ENCODE results near the gene EPB41L5. TPM values are rescaled to one million over a fixed set of nuclear protein-coding genes. Genes with fewer than 3 reads are reported as not detected.
"Not testable (repeated sequence)": the region's sequence is repeated elsewhere in the genome, so short reads cannot be mapped to it uniquely, and the experiment has no call there.

EPB41L5 gene
- total RNA-seq, 1 donor from 2014 or later, result 78.0 TPM

DNA sequence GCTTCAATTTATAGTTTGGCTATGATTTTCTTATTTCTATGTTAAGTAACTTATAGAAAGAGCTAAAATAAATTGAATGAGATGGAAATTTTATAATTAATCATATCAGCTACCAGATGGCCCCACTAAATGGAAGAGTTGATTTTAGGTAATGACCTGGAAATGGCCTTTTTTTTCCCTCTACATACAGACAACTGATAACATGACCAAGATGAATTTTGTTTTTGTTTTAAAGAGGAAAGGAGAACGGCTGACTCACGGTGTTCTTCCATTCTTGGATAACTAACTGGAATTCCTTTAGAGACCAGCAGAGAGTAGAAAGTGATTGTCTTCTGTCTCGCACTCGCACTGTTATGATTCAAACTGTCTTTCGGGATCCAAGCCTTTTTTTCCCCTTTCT, 119.3 kb downstream of the EPB41L5 start:
- no peak overlapping the region for H3K4me3 Mint-ChIP-seq (ENCODE audit: unreplicated experiment)
- no peaks in the 10 kb centered on the region for H3K27me3 Mint-ChIP-seq (ENCODE audit: unreplicated experiment)
- no peak overlapping the region for H3K27ac Mint-ChIP-seq (ENCODE audit: unreplicated experiment)
- no peaks in the 10 kb centered on the region for H3K9me3 Mint-ChIP-seq (ENCODE audit: unreplicated experiment)
- peaks cover 10% of the 10 kb centered on the region for H3K4me1 Mint-ChIP-seq (ENCODE audit: unreplicated experiment)
- DNase-seq (ENCODE audit: low spot score), result no peak
- TF ChIP-seq, protein P1, sequence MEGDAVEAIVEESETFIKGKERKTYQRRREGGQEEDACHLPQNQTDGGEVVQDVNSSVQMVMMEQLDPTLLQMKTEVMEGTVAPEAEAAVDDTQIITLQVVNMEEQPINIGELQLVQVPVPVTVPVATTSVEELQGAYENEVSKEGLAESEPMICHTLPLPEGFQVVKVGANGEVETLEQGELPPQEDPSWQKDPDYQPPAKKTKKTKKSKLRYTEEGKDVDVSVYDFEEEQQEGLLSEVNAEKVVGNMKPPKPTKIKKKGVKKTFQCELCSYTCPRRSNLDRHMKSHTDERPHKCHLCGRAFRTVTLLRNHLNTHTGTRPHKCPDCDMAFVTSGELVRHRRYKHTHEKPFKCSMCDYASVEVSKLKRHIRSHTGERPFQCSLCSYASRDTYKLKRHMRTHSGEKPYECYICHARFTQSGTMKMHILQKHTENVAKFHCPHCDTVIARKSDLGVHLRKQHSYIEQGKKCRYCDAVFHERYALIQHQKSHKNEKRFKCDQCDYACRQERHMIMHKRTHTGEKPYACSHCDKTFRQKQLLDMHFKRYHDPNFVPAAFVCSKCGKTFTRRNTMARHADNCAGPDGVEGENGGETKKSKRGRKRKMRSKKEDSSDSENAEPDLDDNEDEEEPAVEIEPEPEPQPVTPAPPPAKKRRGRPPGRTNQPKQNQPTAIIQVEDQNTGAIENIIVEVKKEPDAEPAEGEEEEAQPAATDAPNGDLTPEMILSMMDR (IDR thresholded peaks at IDR 0.05; ENCODE audit: unreplicated experiment), result no peak
- H3K36me3 Mint-ChIP-seq (ENCODE audit: low read depth, unreplicated experiment), result peaks cover 37% of the 10 kb centered on the region

DNA sequence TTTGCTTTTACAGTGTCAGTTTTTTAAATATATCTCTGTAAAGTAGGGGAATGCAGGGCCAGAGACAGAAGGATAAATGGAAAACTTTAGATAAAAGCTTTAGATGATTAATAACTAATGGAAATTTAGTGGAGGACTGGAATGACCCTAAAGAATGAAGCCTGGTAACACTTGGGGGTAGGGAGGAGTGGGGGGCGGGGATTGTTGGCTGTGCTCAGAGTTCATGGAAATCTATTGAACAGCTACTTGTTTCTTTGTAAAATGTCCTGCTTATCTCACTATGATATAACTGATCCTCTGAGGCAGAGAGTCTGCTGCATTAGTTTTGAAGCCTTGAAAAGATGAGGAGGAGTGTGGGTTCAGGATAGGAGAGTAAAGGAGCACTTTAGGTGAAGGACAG, 119.8 kb downstream of the EPB41L5 start:
- Mint-ChIP-seq H3K27me3 (ENCODE audit: unreplicated experiment) (no peaks in the 10 kb centered on the region), H3K27ac (ENCODE audit: unreplicated experiment) (no peak overlapping the region), H3K4me3 (ENCODE audit: unreplicated experiment) (no peak overlapping the region), H3K36me3 (ENCODE audit: low read depth, unreplicated experiment) (peaks cover 37% of the 10 kb centered on the region), H3K4me1 (ENCODE audit: unreplicated experiment) (peaks cover 10% of the 10 kb centered on the region), H3K9me3 (ENCODE audit: unreplicated experiment) (no peaks in the 10 kb centered on the region)
- TF ChIP-seq, protein P1 (IDR thresholded peaks at IDR 0.05; ENCODE audit: unreplicated experiment), result no peak
- no peak for DNase-seq (ENCODE audit: low spot score)

DNA sequence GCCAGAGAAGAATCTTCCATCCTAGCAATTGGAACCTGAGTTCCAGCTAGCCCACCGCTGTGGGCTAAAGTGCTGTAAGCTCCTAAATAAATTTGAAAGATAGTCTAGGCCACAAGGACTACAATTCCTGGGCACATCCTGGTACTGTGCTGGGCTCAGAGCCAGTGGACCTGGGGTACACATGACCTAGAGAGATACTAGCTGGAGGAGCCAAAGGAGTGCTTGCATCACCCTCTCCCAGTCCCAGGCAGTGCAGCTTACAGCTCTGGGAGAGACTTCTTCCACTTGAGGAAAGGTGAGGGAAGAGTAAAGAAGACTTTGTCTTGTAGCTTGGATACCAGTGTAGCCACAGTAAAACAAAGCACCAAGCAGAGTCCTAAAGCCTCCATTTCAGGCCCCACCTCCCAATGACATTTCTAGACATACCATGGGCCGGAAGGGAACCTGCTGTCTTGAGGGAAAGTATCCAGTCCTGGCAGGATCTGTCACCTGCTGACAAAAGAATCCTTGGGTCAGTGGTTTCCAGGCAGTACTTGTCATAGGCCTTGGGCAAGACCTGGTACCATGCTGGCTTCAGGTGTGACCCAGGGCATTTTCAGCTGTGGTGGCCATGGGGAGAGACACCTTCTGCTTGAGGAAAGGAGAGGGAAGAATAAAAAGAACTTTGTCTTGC, 120.8 kb downstream of the EPB41L5 start:
- no peaks in the 10 kb centered on the region for H3K9me3 Mint-ChIP-seq (ENCODE audit: unreplicated experiment)
- no peak overlapping the region for H3K4me3 Mint-ChIP-seq (ENCODE audit: unreplicated experiment)
- no peak overlapping the region for H3K27ac Mint-ChIP-seq (ENCODE audit: unreplicated experiment)
- H3K4me1 Mint-ChIP-seq (ENCODE audit: unreplicated experiment), result peaks cover 10% of the 10 kb centered on the region
- TF ChIP-seq, protein P1 (IDR thresholded peaks at IDR 0.05; ENCODE audit: unreplicated experiment), result no peak
- DNase-seq (ENCODE audit: low spot score), result no peak
- H3K36me3 Mint-ChIP-seq (ENCODE audit: low read depth, unreplicated experiment), result peaks cover 37% of the 10 kb centered on the region
- no peaks in the 10 kb centered on the region for H3K27me3 Mint-ChIP-seq (ENCODE audit: unreplicated experiment)

DNA sequence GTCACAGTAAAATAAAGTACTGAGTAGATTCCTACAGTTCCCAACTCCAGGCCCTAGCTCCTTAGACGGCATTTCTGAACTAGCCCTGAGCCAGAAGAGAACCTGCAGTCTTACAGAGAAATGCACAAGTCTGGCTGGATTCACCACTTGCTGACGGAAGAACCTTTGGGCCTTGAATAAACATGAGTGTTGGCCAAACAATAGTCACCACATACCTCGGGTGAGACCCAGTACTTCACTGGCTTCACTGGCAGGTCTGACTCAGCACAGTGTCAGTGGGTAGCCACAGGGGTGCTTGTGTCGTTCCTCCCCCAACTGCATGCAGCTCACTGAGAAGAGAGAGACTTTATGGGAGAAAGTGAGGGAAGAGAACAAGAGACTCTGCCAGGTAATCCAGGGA, 121.4 kb downstream of the EPB41L5 start:
- Mint-ChIP-seq H3K27me3 (ENCODE audit: unreplicated experiment) (no peaks in the 10 kb centered on the region), H3K4me3 (ENCODE audit: unreplicated experiment) (no peak overlapping the region), H3K9me3 (ENCODE audit: unreplicated experiment) (no peaks in the 10 kb centered on the region), H3K27ac (ENCODE audit: unreplicated experiment) (no peak overlapping the region), H3K36me3 (ENCODE audit: low read depth, unreplicated experiment) (peaks cover 37% of the 10 kb centered on the region), H3K4me1 (ENCODE audit: unreplicated experiment) (peaks cover 10% of the 10 kb centered on the region)
- TF ChIP-seq, protein P1 (IDR thresholded peaks at IDR 0.05; ENCODE audit: unreplicated experiment), result no peak
- no peak for DNase-seq (ENCODE audit: low spot score)

DNA sequence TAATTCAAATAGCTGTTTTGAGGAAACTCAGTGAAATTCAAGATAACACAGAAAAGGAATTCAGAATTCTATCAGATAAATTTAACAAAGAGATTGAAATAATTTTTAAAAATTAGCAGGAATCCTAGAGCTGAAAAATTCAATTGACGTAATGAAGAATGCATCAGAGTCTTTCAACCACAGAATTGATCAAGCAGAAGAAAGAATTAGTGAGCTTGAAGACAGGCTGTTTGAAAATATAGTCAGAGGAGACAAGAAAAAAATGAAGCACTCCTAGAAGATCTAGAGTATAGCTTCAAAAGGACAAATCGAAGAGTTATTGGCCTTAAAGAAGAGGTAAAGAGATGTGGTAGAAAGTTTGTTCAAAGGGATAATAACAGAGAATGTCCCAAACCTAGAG, 122.1 kb downstream of the EPB41L5 start:
- DNase-seq (ENCODE audit: low spot score); H3K27me3 Mint-ChIP-seq (ENCODE audit: unreplicated experiment); H3K4me3 Mint-ChIP-seq (ENCODE audit: unreplicated experiment); H3K27ac Mint-ChIP-seq (ENCODE audit: unreplicated experiment); H3K4me1 Mint-ChIP-seq (ENCODE audit: unreplicated experiment); H3K9me3 Mint-ChIP-seq (ENCODE audit: unreplicated experiment): not testable (repeated sequence)
- peaks cover 34% of the 10 kb centered on the region for H3K36me3 Mint-ChIP-seq (ENCODE audit: low read depth, unreplicated experiment)

Measured in endothelial cell (in vitro differentiated cells).